Smooth muscle cell (in vitro differentiated cells): ENCODE data around the gene WBP1L. TPM values are rescaled to one million over a fixed set of nuclear protein-coding genes. Genes with fewer than 3 reads are reported as not detected.

ENCODE experiments used
- DNase-seq: peaks from one replicate; lab custom pipeline; 2025; ENCODE audit not compliant: unreplicated experiment; lab: John Stamatoyannopoulos, UW
- H2AFZ ChIP-seq: fragments of 200-600 bp; sonication (generic); 2 replicates; pipeline ENCODE4 v1.6.0; 2016; ENCODE audit warnings: antibody characterized with exemption, low read depth, mild to moderate bottlenecking
- H3F3A ChIP-seq: fragments of 200-600 bp; sonication (generic); 2 replicates; pipeline ENCODE4 v1.6.0; 2017; ENCODE audit warnings: antibody characterized with exemption, low read depth
- H3K27ac ChIP-seq: fragments of 200-600 bp; sonication (generic); 2 replicates; pipeline ENCODE4 v1.5.1; 2016; ENCODE audit warnings: low read depth, mild to moderate bottlenecking
- H3K27me3 ChIP-seq: fragments of 200-600 bp; sonication (generic); 2 replicates; pipeline ENCODE4 v1.6.1; 2016; ENCODE audit warnings: low read depth, mild to moderate bottlenecking
- H3K36me3 ChIP-seq: fragments of 200-600 bp; sonication (generic); 2 replicates; pipeline ENCODE4 v1.5.1; 2016; ENCODE audit warnings: low read depth
- H3K4me1 ChIP-seq: fragments of 200-600 bp; sonication (generic); 2 replicates; pipeline ENCODE4 v1.5.1; 2016; ENCODE audit warnings: low read depth
- H3K4me2 ChIP-seq: fragments of 200-600 bp; sonication (generic); 2 replicates; pipeline ENCODE4 v1.6.0; 2016; ENCODE audit warnings: mild to moderate bottlenecking
- H3K4me3 ChIP-seq: fragments of 200-600 bp; sonication (generic); 2 replicates; pipeline ENCODE4 v1.5.1; 2016; ENCODE audit warnings: mild to moderate bottlenecking
- H3K79me2 ChIP-seq: fragments of 200-600 bp; sonication (generic); 2 replicates; pipeline ENCODE4 v1.6.0; 2016; ENCODE audit warnings: low read depth, mild to moderate bottlenecking
- H3K9ac ChIP-seq: fragments of 200-600 bp; sonication (generic); 2 replicates; pipeline ENCODE4 v1.6.0; 2016; ENCODE audit warnings: low read depth
- H3K9me3 ChIP-seq: fragments of 200-600 bp; sonication (generic); replicated peaks from 2 replicates; pipeline ENCODE4 v1.5.1; 2016; ENCODE audit warnings: low read depth
- H4K20me1 ChIP-seq: fragments of 200-600 bp; sonication (generic); 2 replicates; pipeline ENCODE4 v1.6.0; 2016; ENCODE audit warnings: low read depth
- CTCF ChIP-seq: fragments of 200-600 bp; sonication (generic); IDR thresholded peaks from 2 replicates; pipeline ENCODE4 v1.5.1; 2017; ENCODE audit warnings: borderline replicate concordance, mild to moderate bottlenecking, antibody characterized with exemption; ENCODE audit not compliant: insufficient read depth, poor library complexity, severe bottlenecking
- WGBS: methylation state at CpG from one replicate; pipeline ENCODE4 v1.1.7; 2016; ENCODE audit warnings: low lambda C conversion rate; 5-methylcytosine and 5-hydroxymethylcytosine counted together
- polyA plus RNA-seq: library from polyadenylated mRNA; unstranded; fragments of >200 nt; fragmentation: Nextera tagmentation; extraction: Ambion mirVana; gene quantifications from 2 replicates; pipeline ENCODE4 v1.2.1, GENCODE V29; 2016
- total RNA-seq: library from RNA; depleted of rRNA; stranded (reverse); fragments of >200 nt; gene quantifications from 2 replicates; pipeline ENCODE4 v1.2.3, GENCODE V29; 2014

The WBP1L gene
- total and polyA plus RNA-seq, 2 experiments from 2014 or later, result 18.0 to 45.3 TPM

GRCh38 chr10:102720775-102721301, 22.9 kb upstream of the WBP1L start:
- Histone ChIP-seq H3K9ac (no peak overlapping the region), H3K9me3 (no peaks in the 10 kb centered on the region), H3F3A (peaks cover 3% of the 10 kb centered on the region), H3K79me2 (peaks cover 36% of the 10 kb centered on the region), H3K27me3 (no peaks in the 10 kb centered on the region), H3K4me3 (no peak overlapping the region), H3K36me3 (no peaks in the 10 kb centered on the region), H3K27ac (no peak overlapping the region), H3K4me1 (peaks cover 15% of the 10 kb centered on the region), H3K4me2 (no peak overlapping the region), H2AFZ (no peak overlapping the region), H4K20me1 (no peaks in the 10 kb centered on the region)
- no peak for DNase-seq
- no peak for TF ChIP-seq CTCF
- WGBS, result over 99% methylated on average over 6 of the region's 6 CpGs

- peaks cover 15% of the 10 kb centered on the region for H3K4me1 ChIP-seq
- no peak overlapping the region for H3K4me3 ChIP-seq
- DNase-seq, result no peak
- H3F3A ChIP-seq, result peaks cover 3% of the 10 kb centered on the region
- no peaks in the 10 kb centered on the region for H3K27me3 ChIP-seq
- H3K27ac ChIP-seq, result no peak overlapping the region
- WGBS, result 83% methylated on average over 4 of the region's 4 CpGs
- no peak for TF ChIP-seq CTCF
- no peaks in the 10 kb centered on the region for H3K36me3 ChIP-seq
- H2AFZ ChIP-seq, result no peak overlapping the region
- no peak overlapping the region for H3K4me2 ChIP-seq
- no peaks in the 10 kb centered on the region for H4K20me1 ChIP-seq
- peaks cover 33% of the 10 kb centered on the region for H3K79me2 ChIP-seq
- no peak overlapping the region for H3K9ac ChIP-seq
- no peaks in the 10 kb centered on the region for H3K9me3 ChIP-seq
Measured at GRCh38 chr10:102721954-102722353, 21.8 kb upstream of the WBP1L start.

- no peaks in the 10 kb centered on the region for H3K4me1 ChIP-seq
- H3K36me3 ChIP-seq, result no peaks in the 10 kb centered on the region
- H2AFZ ChIP-seq, result no peak overlapping the region
- no peaks in the 10 kb centered on the region for H3K27me3 ChIP-seq
- peaks cover 3% of the 10 kb centered on the region for H3F3A ChIP-seq
- no peak for DNase-seq
- H3K9ac ChIP-seq, result no peak overlapping the region
- 92% methylated on average over 4 of the region's 4 CpGs for WGBS
- peaks cover 33% of the 10 kb centered on the region for H3K79me2 ChIP-seq
- no peak overlapping the region for H3K4me2 ChIP-seq
- no peaks in the 10 kb centered on the region for H4K20me1 ChIP-seq
- TF ChIP-seq CTCF, result no peak
- no peak overlapping the region for H3K27ac ChIP-seq
- H3K4me3 ChIP-seq, result no peak overlapping the region
- H3K9me3 ChIP-seq, result no peaks in the 10 kb centered on the region
Measured at GRCh38 chr10:102723989-102724388, 19.8 kb upstream of the WBP1L start.

GRCh38 chr10:102726274-102726673, 17.5 kb upstream of the WBP1L start:
- TF ChIP-seq CTCF, result no peak
- H3K27me3 ChIP-seq, result no peaks in the 10 kb centered on the region
- H3K79me2 ChIP-seq, result peaks cover 20% of the 10 kb centered on the region
- no peak overlapping the region for H3K27ac ChIP-seq
- H3K4me3 ChIP-seq, result no peak overlapping the region
- WGBS, result 65% methylated on average over 3 of the region's 3 CpGs
- no peaks in the 10 kb centered on the region for H3K36me3 ChIP-seq
- no peaks in the 10 kb centered on the region for H4K20me1 ChIP-seq
- DNase-seq, result no peak
- H3F3A ChIP-seq, result peaks cover 3% of the 10 kb centered on the region
- no peak overlapping the region for H3K4me2 ChIP-seq
- H3K9me3 ChIP-seq, result no peaks in the 10 kb centered on the region
- H2AFZ ChIP-seq, result no peak overlapping the region
- no peak overlapping the region for H3K9ac ChIP-seq
- H3K4me1 ChIP-seq, result no peaks in the 10 kb centered on the region
